GM12878 (cell line): ENCODE data around the gene ATP2C1. TPM values are rescaled to one million over a fixed set of nuclear protein-coding genes. Genes with fewer than 3 reads are reported as not detected.

Experiments used
- ATAC-seq: fragments of 200-7000 bp; cut with Tn5 transposase; 3 replicates; pipeline ENCODE4 v1.9.1; 2020; ENCODE audit warnings: mild to moderate bottlenecking, moderate library complexity
- BruUV-seq: library from RNA; stranded (reverse); fragments of 400-500 nt; replicated peaks from 2 replicates; lab custom pipeline; 2021; lab: Mats Ljungman, UMichigan
- CTCF ChIA-PET: fragments of 300-600 bp; sonication (Branson Sonifier 250); formaldehyde crosslinking; extraction: SDS; loops from one replicate; lab custom pipeline; 2021; ENCODE audit warnings: inconsistent platforms; lab: Yijun Ruan, JAX
- POLR2A ChIA-PET: fragments of 350-600 bp; formaldehyde crosslinking; extraction: SDS; loops from one replicate; lab custom pipeline; 2021; ENCODE audit warnings: inconsistent platforms; lab: Charles Lee
- RAD21 ChIA-PET: fragments of 300-600 bp; sonication (Branson Sonifier 250); formaldehyde crosslinking; loops from one replicate; lab custom pipeline; 2023; ENCODE audit warnings: antibody characterized with exemption; ENCODE audit not compliant: unreplicated experiment; lab: Charles Lee
- SMC1A ChIA-PET: fragments of 300-600 bp; sonication (Branson Sonifier 250); formaldehyde crosslinking; loops from one replicate; lab custom pipeline; 2023; ENCODE audit not compliant: unreplicated experiment, uncharacterized antibody; lab: Charles Lee
- DNase-seq: peaks from one replicate; pipeline ENCODE4 v3.0.0-alpha.2; 2011; ENCODE audit warnings: low read depth, low spot score
- FAIRE-seq: peaks from 3 replicates; lab custom pipeline; 2011; peaks lifted over from hg19 to GRCh38; lab: Jason Lieb, UNC
- H2AFZ ChIP-seq: 2 replicates; pipeline ENCODE4 v1.6.0; 2011; ENCODE audit warnings: low read depth, low read length, control low read depth; ENCODE audit not compliant: control insufficient read depth
- H3K27ac ChIP-seq: 2 replicates; pipeline ENCODE4 v1.5.1; 2011; ENCODE audit warnings: control low read depth; ENCODE audit not compliant: control insufficient read depth, insufficient read depth
- H3K27me3 ChIP-seq, 2 experiments: replicated peaks in 1 of 2; 2 replicates each; pipeline versions ENCODE4 v1.6.0 to v1.6.1; 2011; ENCODE audit warnings: low read length in 1 of 2; ENCODE audit not compliant: control insufficient read depth in 2 of 2, insufficient read depth in 2 of 2
- H3K36me3 ChIP-seq, 2 experiments: 2 replicates each; pipeline ENCODE4 v1.5.1; 2011; ENCODE audit warnings: low read length in 1 of 2; ENCODE audit not compliant: control insufficient read depth in 2 of 2, insufficient read depth in 2 of 2
- H3K4me1 ChIP-seq: 2 replicates; pipeline ENCODE4 v1.6.1; 2011; ENCODE audit warnings: mild to moderate bottlenecking, low read length, moderate library complexity, mixed read lengths; ENCODE audit not compliant: control insufficient read depth, insufficient read depth
- H3K4me2 ChIP-seq: 2 replicates; pipeline ENCODE4 v1.6.0; 2011; ENCODE audit warnings: control low read depth; ENCODE audit not compliant: control insufficient read depth, insufficient read depth
- H3K4me3 ChIP-seq: fragments of 200-600 bp; sonication (generic); 2 replicates; pipeline ENCODE4 v1.5.1; 2016
- H3K79me2 ChIP-seq: 2 replicates; pipeline ENCODE4 v1.6.0; 2011; ENCODE audit warnings: low read length; ENCODE audit not compliant: control insufficient read depth, insufficient read depth
- H3K9ac ChIP-seq: 2 replicates; pipeline ENCODE4 v1.8.0; 2011; ENCODE audit warnings: low read length, control low read depth, mixed read lengths; ENCODE audit not compliant: control insufficient read depth, insufficient read depth
- H3K9me3 ChIP-seq: replicated peaks from 3 replicates; pipeline ENCODE4 v1.5.1; 2011; ENCODE audit warnings: mild to moderate bottlenecking, low read length; ENCODE audit not compliant: control insufficient read depth, insufficient read depth
- H4K20me1 ChIP-seq: 2 replicates; pipeline ENCODE4 v1.6.0; 2011; ENCODE audit not compliant: control insufficient read depth, insufficient read depth
- NRF1 ChIP-seq: conservative IDR thresholded peaks from 2 replicates; pipeline ENCODE4 v1.6.1; 2011; ENCODE audit warnings: mild to moderate bottlenecking, low read depth, low read length, improper control_type of control experiment
- TARDBP ChIP-seq: IDR thresholded peaks from 2 replicates; pipeline ENCODE4 v1.6.1; 2016; ENCODE audit warnings: borderline replicate concordance
- ZNF207 ChIP-seq: fragments of 450-650 bp; IDR thresholded peaks from 2 replicates; pipeline ENCODE4 v1.6.1; 2014; ENCODE audit warnings: antibody characterized with exemption, mild to moderate bottlenecking, borderline replicate concordance
- in situ Hi-C: fragments of 300-500 bp; cut with MboI; formaldehyde crosslinking; loops from 9 replicates; pipeline ENCODE4 v1.14.3; 2018; ENCODE audit warnings: mixed read lengths
- intact Hi-C: fragments of 100-400 bp; cut with micrococcal nuclease; formaldehyde crosslinking; loops from one replicate; pipeline ENCODE4 v1.14.2; 2022; ENCODE audit not compliant: unreplicated experiment
- polyA plus RNA-seq, 11 experiments: library from polyadenylated mRNA; depleted of rRNA in 4 of 11; unstranded in 6 of 11; stranded (reverse) in 5 of 11; fragments of >200 nt; fragmentation: Nextera tagmentation in 4 of 11; fragmentation: Illumina TruSeq in 1 of 11; extraction: Ambion mirVana in 4 of 11; extraction: Trizol in 1 of 11; gene quantifications; 1 replicate in 1 of 11; 2 replicates in 10 of 11; pipeline versions ENCODE4 v1.2.1 to v1.2.3, GENCODE V29; 2011 to 2016; ENCODE audit warnings: inconsistent platforms in 2 of 11, missing spikeins in 2 of 11, low read depth in 1 of 11
- total RNA-seq, 4 experiments: library from RNA; depleted of rRNA in 3 of 4; stranded (reverse); fragments of >200 nt in 3 of 4; fragmentation: Illumina TruSeq in 1 of 4; extraction: Trizol in 1 of 4; gene quantifications; 2 replicates each; pipeline versions ENCODE4 v1.2.1 to v1.2.3, GENCODE V29; 2013 to 2021
- TF ChIP-seq, protein P1 (sequence below): fragments of 450-650 bp; IDR thresholded peaks from 2 replicates; pipeline ENCODE4 v1.6.1; 2017; ENCODE audit warnings: mild to moderate bottlenecking
- TF ChIP-seq, protein P2 (sequence below): fragments of 150-350 bp; IDR thresholded peaks from 2 replicates; pipeline ENCODE4 v1.6.1; 2014; ENCODE audit warnings: mild to moderate bottlenecking, low read depth, low read length

Gene ATP2C1
- total and polyA plus RNA-seq, 10 of the 15 experiments (the other 5 are each of a cell fraction or from before 2014, with no cell fraction given): 20.6 to 116 (median 55.1) TPM

- H3K4me3 ChIP-seq: no peak overlapping the region; the same call in 1 of the 2 replicates
- ATAC-seq (peak; percentile 63), DNase-seq (no peak), FAIRE-seq (no peak)
- peaks cover 30% of the 10 kb centered on the region for H3K4me1 ChIP-seq
- ChIA-PET RAD21 (no interaction called here), SMC1A (interaction anchor here (1.0 kb wide), 1 partner anchor 10 kb away, joined by 7 read pairs; no protein-coding TSS in a partner anchor), CTCF (interaction anchor here (0.9 kb wide), 1 partner anchor 10 kb away, joined by 3 read pairs; no protein-coding TSS in a partner anchor), POLR2A (no interaction called here)
- peak overlapping the region; percentile 48; the same call in 1 of the 2 replicates for H3K4me2 ChIP-seq
- no peak overlapping the region for H2AFZ ChIP-seq
- H3K9me3 ChIP-seq: no peaks in the 10 kb centered on the region; the same call in 2 of the 3 replicates
- no peaks in the 10 kb centered on the region for H3K27me3 ChIP-seq
- H3K27ac ChIP-seq: peak overlapping the region; percentile 39; the same call in 1 of the 2 replicates
- BruUV-seq: no TSS peak
- peaks cover 67% of the 10 kb centered on the region for H3K79me2 ChIP-seq
- TF ChIP-seq, protein P1, sequence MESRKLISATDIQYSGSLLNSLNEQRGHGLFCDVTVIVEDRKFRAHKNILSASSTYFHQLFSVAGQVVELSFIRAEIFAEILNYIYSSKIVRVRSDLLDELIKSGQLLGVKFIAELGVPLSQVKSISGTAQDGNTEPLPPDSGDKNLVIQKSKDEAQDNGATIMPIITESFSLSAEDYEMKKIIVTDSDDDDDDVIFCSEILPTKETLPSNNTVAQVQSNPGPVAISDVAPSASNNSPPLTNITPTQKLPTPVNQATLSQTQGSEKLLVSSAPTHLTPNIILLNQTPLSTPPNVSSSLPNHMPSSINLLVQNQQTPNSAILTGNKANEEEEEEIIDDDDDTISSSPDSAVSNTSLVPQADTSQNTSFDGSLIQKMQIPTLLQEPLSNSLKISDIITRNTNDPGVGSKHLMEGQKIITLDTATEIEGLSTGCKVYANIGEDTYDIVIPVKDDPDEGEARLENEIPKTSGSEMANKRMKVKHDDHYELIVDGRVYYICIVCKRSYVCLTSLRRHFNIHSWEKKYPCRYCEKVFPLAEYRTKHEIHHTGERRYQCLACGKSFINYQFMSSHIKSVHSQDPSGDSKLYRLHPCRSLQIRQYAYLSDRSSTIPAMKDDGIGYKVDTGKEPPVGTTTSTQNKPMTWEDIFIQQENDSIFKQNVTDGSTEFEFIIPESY: no peak
- TF ChIP-seq, protein P2, sequence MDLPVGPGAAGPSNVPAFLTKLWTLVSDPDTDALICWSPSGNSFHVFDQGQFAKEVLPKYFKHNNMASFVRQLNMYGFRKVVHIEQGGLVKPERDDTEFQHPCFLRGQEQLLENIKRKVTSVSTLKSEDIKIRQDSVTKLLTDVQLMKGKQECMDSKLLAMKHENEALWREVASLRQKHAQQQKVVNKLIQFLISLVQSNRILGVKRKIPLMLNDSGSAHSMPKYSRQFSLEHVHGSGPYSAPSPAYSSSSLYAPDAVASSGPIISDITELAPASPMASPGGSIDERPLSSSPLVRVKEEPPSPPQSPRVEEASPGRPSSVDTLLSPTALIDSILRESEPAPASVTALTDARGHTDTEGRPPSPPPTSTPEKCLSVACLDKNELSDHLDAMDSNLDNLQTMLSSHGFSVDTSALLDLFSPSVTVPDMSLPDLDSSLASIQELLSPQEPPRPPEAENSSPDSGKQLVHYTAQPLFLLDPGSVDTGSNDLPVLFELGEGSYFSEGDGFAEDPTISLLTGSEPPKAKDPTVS: no peak
- TF ChIP-seq NRF1 (no peak), ZNF207 (no peak), TARDBP (no peak)
- no peaks in the 10 kb centered on the region for H3K36me3 ChIP-seq
- in situ Hi-C loops: no loop called here
- intact Hi-C loops: no loop called here
- H4K20me1 ChIP-seq: no peaks in the 10 kb centered on the region
- no peak overlapping the region for H3K9ac ChIP-seq
Observed at GRCh38 chr3:130907966-130908365, 14.1 kb downstream of the ATP2C1 start.
